OCI-LY7 (cell line): Measurements from ENCODE around the gene ZNF814.

Experiments used
- CTCF ChIP-seq: fragments of 200-600 bp; sonication (generic); conservative IDR thresholded peaks from 2 replicates; pipeline ENCODE4 v1.5.1; 2014; ENCODE audit warnings: mild to moderate bottlenecking, antibody characterized with exemption, low read length, moderate library complexity, mixed read lengths
- EZH2phosphoT487 ChIP-seq: fragments of 200-600 bp; sonication (generic); IDR thresholded peaks from 2 replicates; pipeline ENCODE4 v1.6.1; 2018; ENCODE audit warnings: low read depth, borderline replicate concordance, mild to moderate bottlenecking, mixed run types, antibody characterized with exemption, low read length, moderate library complexity, mixed read lengths

DNA sequence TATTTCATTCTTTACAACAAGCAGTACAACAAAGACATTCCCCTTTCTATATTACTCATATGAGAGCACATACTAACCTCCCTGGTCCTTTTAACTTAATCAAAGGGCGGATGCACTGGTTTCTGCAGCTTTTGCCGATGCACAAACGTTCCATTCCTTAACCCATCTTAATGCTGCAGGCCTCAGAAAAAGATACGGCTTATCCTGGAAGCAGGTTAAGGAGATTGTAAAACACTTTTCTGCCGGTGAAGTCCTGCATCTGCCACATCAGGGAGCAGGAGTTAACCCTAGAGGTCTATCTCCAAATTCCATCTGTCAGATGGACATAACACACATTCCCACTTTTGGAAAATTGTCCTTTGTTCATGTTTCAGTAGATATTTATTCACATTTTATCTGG, 11.5 kb upstream of the ZNF814 start:
- TF ChIP-seq CTCF, result no peak
- no peak for TF ChIP-seq EZH2phosphoT487
